GM19193 (cell line): Measurements from ENCODE around the gene TRIB2.

Source experiments
- POLR2A ChIP-seq: IDR thresholded peaks from 4 replicates; pipeline ENCODE4 v1.6.1; 2011; ENCODE audit not compliant: insufficient read depth, insufficient read length; ENCODE audit errors: extremely low read depth

Gene TRIB2

GRCh38 chr2:12769492-12770105 is 52.9 kb downstream of the TRIB2 start:
- no peak for TF ChIP-seq POLR2A

GRCh38 chr2:12770300-12770968 is 53.7 kb downstream of the TRIB2 start:
- TF ChIP-seq POLR2A = no peak

- TF ChIP-seq POLR2A = no peak
Measured at GRCh38 chr2:12771154-12771553, 54.4 kb downstream of the TRIB2 start.

GRCh38 chr2:12773586-12774394 is 57.1 kb downstream of the TRIB2 start:
- no peak for TF ChIP-seq POLR2A

GRCh38 chr2:12774395-12774727 is 57.6 kb downstream of the TRIB2 start:
- TF ChIP-seq POLR2A = no peak

GRCh38 chr2:12776521-12776961 is 59.8 kb downstream of the TRIB2 start:
- no peak for TF ChIP-seq POLR2A

GRCh38 chr2:12778369-12778768 is 61.6 kb downstream of the TRIB2 start:
- no peak for TF ChIP-seq POLR2A

GRCh38 chr2:12778811-12779579 is 62.3 kb downstream of the TRIB2 start:
- TF ChIP-seq POLR2A = no peak

- no peak for TF ChIP-seq POLR2A
Measured at GRCh38 chr2:12781329-12781728, 64.6 kb downstream of the TRIB2 start.

- no peak for TF ChIP-seq POLR2A
Measured at GRCh38 chr2:12787891-12788801, 71.4 kb downstream of the TRIB2 start.

- no peak for TF ChIP-seq POLR2A
Measured at GRCh38 chr2:12791906-12792305, 75.2 kb downstream of the TRIB2 start.
